HepG2 (cell line): ENCODE measurements around the gene DDR2. TPM values are rescaled to one million over a fixed set of nuclear protein-coding genes. Genes with fewer than 3 reads are reported as not detected.

ENCODE experiments used
- ATAC-seq: fragments of 200-7000 bp; cut with Tn5 transposase; 3 replicates; pipeline ENCODE4 v1.9.1; 2020; ENCODE audit warnings: mild to moderate bottlenecking, moderate library complexity
- BruUV-seq: library from RNA; stranded (reverse); fragments of 400-500 nt; replicated peaks from 2 replicates; lab custom pipeline; 2021; lab: Mats Ljungman, UMichigan
- CTCF ChIA-PET: fragments of 300-600 bp; formaldehyde crosslinking; extraction: SDS; loops from one replicate; lab custom pipeline; 2021; ENCODE audit warnings: low total read pairs, inconsistent platforms, low intra/inter-chr PET ratio; lab: Yijun Ruan, JAX
- POLR2A ChIA-PET: fragments of 350-600 bp; sonication (Branson Sonifier 250); formaldehyde crosslinking; loops from one replicate; lab custom pipeline; 2020; ENCODE audit warnings: antibody characterized with exemption, inconsistent platforms; lab: Yijun Ruan, JAX
- DNase-seq: peaks from one replicate; pipeline ENCODE4 v3.0.0-alpha.2; 2015; ENCODE audit warnings: low spot score
- FAIRE-seq: peaks from 3 replicates; lab custom pipeline; 2011; peaks lifted over from hg19 to GRCh38; lab: Jason Lieb, UNC
- H2AFZ ChIP-seq: one replicate; pipeline ENCODE4 v1.6.1; 2011; ENCODE audit warnings: low read length, inconsistent platforms
- H3K27ac ChIP-seq: fragments of 300-600 bp; 3 replicates; pipeline ENCODE4 v1.8.0; 2011; ENCODE audit warnings: mixed run types, mild to moderate bottlenecking, mixed read lengths, low read length, inconsistent platforms; ENCODE audit not compliant: insufficient read depth; ENCODE audit errors: extremely low read length
- H3K27me3 ChIP-seq, 2 experiments: fragments of 200-600 bp in 1 of 2; 2 replicates in 1 of 2; 3 replicates in 1 of 2; pipeline versions ENCODE4 v1.6.0 to v1.8.0; 2011; ENCODE audit warnings: low read length in 2 of 2, mild to moderate bottlenecking in 2 of 2, moderate library complexity in 2 of 2, inconsistent platforms in 1 of 2; ENCODE audit not compliant: insufficient read depth in 2 of 2, control insufficient read depth in 1 of 2
- H3K36me3 ChIP-seq, 2 experiments: fragments of 200-600 bp in 1 of 2; replicated peaks in 1 of 2; 2 replicates in 1 of 2; 3 replicates in 1 of 2; pipeline versions ENCODE4 v1.5.1 to v1.8.0; 2011; ENCODE audit warnings: low read length in 2 of 2, inconsistent platforms in 1 of 2; ENCODE audit not compliant: insufficient read depth in 2 of 2, control insufficient read depth in 1 of 2
- H3K4me1 ChIP-seq: 2 replicates; pipeline ENCODE4 v1.5.1; 2012; ENCODE audit warnings: low read length, inconsistent platforms; ENCODE audit not compliant: insufficient read depth
- H3K4me2 ChIP-seq: 2 replicates; pipeline ENCODE4 v1.6.0; 2011; ENCODE audit warnings: low read depth, low read length, inconsistent platforms
- H3K4me3 ChIP-seq, 3 experiments: fragments of 200-600 bp in 1 of 3; sonication (generic), shearing (Covaris generic) in 1 of 3; replicated peaks in 1 of 3; 2 replicates each; pipeline ENCODE4 v1.5.1; 2011 to 2016; ENCODE audit warnings: low read length in 3 of 3, inconsistent platforms in 2 of 3, low read depth in 2 of 3, mild to moderate bottlenecking in 2 of 3, control low read depth in 1 of 3, mixed read lengths in 1 of 3; ENCODE audit not compliant: insufficient read depth in 1 of 3
- H3K79me2 ChIP-seq: one replicate; pipeline ENCODE4 v1.6.1; 2011; ENCODE audit warnings: low read length, inconsistent platforms; ENCODE audit not compliant: insufficient read depth
- H3K9ac ChIP-seq: 2 replicates; pipeline ENCODE4 v1.6.0; 2011; ENCODE audit warnings: mild to moderate bottlenecking, low read depth, low read length, inconsistent platforms; ENCODE audit not compliant: insufficient read depth
- H3K9me3 ChIP-seq: 2 replicates; pipeline ENCODE4 v1.5.1; 2012; ENCODE audit warnings: mild to moderate bottlenecking, low read length
- H4K20me1 ChIP-seq: 2 replicates; pipeline ENCODE4 v1.6.0; 2011; ENCODE audit warnings: inconsistent platforms, mild to moderate bottlenecking, low read length, moderate library complexity; ENCODE audit not compliant: insufficient read depth
- CREBL2 ChIP-seq: sonication (generic); formaldehyde crosslinking; IDR thresholded peaks from 2 replicates; pipeline ENCODE4 v1.8.1; 2023; ENCODE audit warnings: missing genetic modification reagents, mild to moderate bottlenecking, borderline replicate concordance
- DR1 ChIP-seq: sonication (generic); formaldehyde crosslinking; IDR thresholded peaks from 2 replicates; pipeline ENCODE4 v1.8.0; 2021; ENCODE audit warnings: mild to moderate bottlenecking, missing genetic modification reagents, inconsistent platforms
- FOXA3 ChIP-seq: IDR thresholded peaks from 2 replicates; pipeline ENCODE4 v1.6.1; 2016; ENCODE audit warnings: missing genetic modification reagents, missing compliant biosample characterization
- IRF1 ChIP-seq: sonication (generic); formaldehyde crosslinking; IDR thresholded peaks from 2 replicates; pipeline ENCODE4 v1.4.0; 2020; ENCODE audit warnings: low read depth, mild to moderate bottlenecking, missing genetic modification reagents
- JDP2 ChIP-seq: sonication (generic); formaldehyde crosslinking; IDR thresholded peaks from 2 replicates; pipeline ENCODE4 v1.8.1; 2022; ENCODE audit warnings: missing genetic modification reagents, borderline replicate concordance
- MTA1 ChIP-seq: sonication (generic); formaldehyde crosslinking; IDR thresholded peaks from 2 replicates; pipeline ENCODE4 v1.4.0; 2020; ENCODE audit warnings: missing genetic modification reagents, mild to moderate bottlenecking, borderline replicate concordance
- NONO ChIP-seq, 2 experiments: fragments of 450-650 bp in 1 of 2; sonication (generic) in 1 of 2; formaldehyde crosslinking in 1 of 2; IDR thresholded peaks in 1 of 2; conservative IDR thresholded peaks in 1 of 2; 2 replicates each; pipeline versions ENCODE4 v1.6.1 to v1.8.0; 2017 to 2022; ENCODE audit warnings: mild to moderate bottlenecking in 1 of 2, missing genetic modification reagents in 1 of 2, moderate library complexity in 1 of 2
- PHF21A ChIP-seq: sonication (generic); formaldehyde crosslinking; IDR thresholded peaks from 2 replicates; pipeline ENCODE4 v1.5.0; 2020; ENCODE audit warnings: mild to moderate bottlenecking, missing genetic modification reagents
- TERF1 ChIP-seq: sonication (generic); formaldehyde crosslinking; IDR thresholded peaks from 2 replicates; pipeline ENCODE4 v1.8.0; 2022; ENCODE audit warnings: mild to moderate bottlenecking, missing genetic modification reagents, moderate library complexity
- U2AF2 ChIP-seq: fragments of 200-400 bp; formaldehyde crosslinking; IDR thresholded peaks from 2 replicates; pipeline ENCODE4 v1.6.1; 2017; ENCODE audit warnings: low read depth, mild to moderate bottlenecking, low read length
- ZNF124 ChIP-seq: sonication (generic); formaldehyde crosslinking; IDR thresholded peaks from 2 replicates; pipeline ENCODE4 v1.4.0; 2020; ENCODE audit warnings: missing genetic modification reagents
- ZNF180 ChIP-seq: sonication (generic); formaldehyde crosslinking; IDR thresholded peaks from 2 replicates; pipeline ENCODE4 v1.4.0; 2020; ENCODE audit warnings: low read depth, missing genetic modification reagents, borderline replicate concordance
- ZNF256 ChIP-seq: sonication (generic); formaldehyde crosslinking; conservative IDR thresholded peaks from 2 replicates; pipeline ENCODE4 v1.4.0; 2020; ENCODE audit warnings: missing genetic modification reagents
- ZSCAN22 ChIP-seq: sonication (generic); formaldehyde crosslinking; IDR thresholded peaks from 2 replicates; pipeline ENCODE4 v1.4.0; 2020; ENCODE audit warnings: mild to moderate bottlenecking, missing genetic modification reagents
- ZSCAN5A ChIP-seq: sonication (generic); formaldehyde crosslinking; IDR thresholded peaks from 2 replicates; pipeline ENCODE4 v1.8.0; 2022; ENCODE audit warnings: mild to moderate bottlenecking, missing genetic modification reagents, borderline replicate concordance
- WGBS: methylation state at CpG from one replicate; pipeline ENCODE4 v1.1.6; 2017; ENCODE audit warnings: low lambda C conversion rate; 5-methylcytosine and 5-hydroxymethylcytosine counted together
- in situ Hi-C: cut with HindIII; loops from 2 replicates; pipeline ENCODE4 v1.10.0; 2017; ENCODE audit warnings: low pct_unique_long_range_greater_than_20kb; ENCODE audit not compliant: extremely low pct_ligation_motif_present
- intact Hi-C: fragments of 100-400 bp; cut with micrococcal nuclease; formaldehyde crosslinking; loops from one replicate; pipeline ENCODE4 v1.10.0; 2022; ENCODE audit not compliant: unreplicated experiment
- polyA plus RNA-seq, 8 experiments: library from polyadenylated mRNA; depleted of rRNA in 3 of 8; stranded (reverse) in 7 of 8; unstranded in 1 of 8; fragments of >200 nt; fragmentation: Illumina TruSeq in 4 of 8; extraction: Trizol in 4 of 8; gene quantifications; 2 replicates each; pipeline versions ENCODE4 v1.2.1 to v1.2.3, GENCODE V29; 2011 to 2016; ENCODE audit warnings: low read depth in 4 of 8, missing spikeins in 1 of 8, mixed read lengths in 1 of 8; ENCODE audit not compliant: insufficient read depth in 1 of 8
- total RNA-seq, 5 experiments: library from RNA; depleted of rRNA; stranded (reverse); fragments of >200 nt; fragmentation: Illumina TruSeq; extraction: Trizol; gene quantifications; 2 replicates each; pipeline ENCODE4 v1.2.3, GENCODE V29; 2016; ENCODE audit warnings: low read depth in 1 of 5
- TF ChIP-seq, protein P1 (sequence below), 2 experiments: sonication (generic) in 1 of 2; formaldehyde crosslinking in 1 of 2; IDR thresholded peaks; 2 replicates each; pipeline versions ENCODE4 v1.4.0 to v1.6.1; 2018 to 2020; ENCODE audit warnings: missing genetic modification reagents in 2 of 2, borderline replicate concordance in 1 of 2, low read depth in 1 of 2, mild to moderate bottlenecking in 1 of 2, missing biosample characterization in 1 of 2

DDR2 gene
- total and polyA plus RNA-seq, 2 of the 13 experiments (the other 11 are each of a cell fraction or from before 2014, with no cell fraction given): 0.36 to 0.38 TPM

GRCh38 chr1:162823231-162823630 is 191.0 kb downstream of the DDR2 start:
- Histone ChIP-seq H3K27me3 (peaks cover 0 to 7% of the 10 kb centered on the region in 2 experiments; a peak in 2 of 5 replicates), H3K4me3 (no peak overlapping the region), H3K4me2 (no peak overlapping the region; the same call in 1 of the 2 replicates), H3K27ac (no peak overlapping the region), H3K4me1 (peaks cover 21% of the 10 kb centered on the region), H3K36me3 (no peaks in the 10 kb centered on the region), H3K9ac (no peak overlapping the region), H3K9me3 (no peaks in the 10 kb centered on the region), H3K79me2 (no peaks in the 10 kb centered on the region), H2AFZ (no peak overlapping the region), H4K20me1 (no peaks in the 10 kb centered on the region)
- no TSS peak for BruUV-seq
- no peak for ATAC-seq
- in situ Hi-C loops (no loop called here), intact Hi-C loops (no loop called here)
- DNase-seq: no peak
- WGBS: 56% methylated on average over 3 of the region's 3 CpGs
- CTCF ChIA-PET: no interaction called here
- POLR2A ChIA-PET: no interaction called here
- TF ChIP-seq ZNF180 (CRISPR knock-in tag) (no peak), NONO (IDR thresholded peaks at IDR 0.05) (no peak), NONO (CRISPR knock-in tag; conservative IDR thresholded peaks at IDR 0.05) (no peak), ZNF124 (no peak), ZSCAN22 (CRISPR knock-in tag) (no peak), CREBL2 (no peak), U2AF2 (no peak), JDP2 (no peak), IRF1 (CRISPR knock-in tag) (no peak), DR1 (CRISPR knock-in tag) (no peak), TERF1 (CRISPR knock-in tag) (no peak), ZNF256 (no peak), PHF21A (no peak), FOXA3 (CRISPR knock-in tag) (no peak), MTA1 (no peak), ZSCAN5A (CRISPR knock-in tag) (no peak)
- TF ChIP-seq, protein P1, sequence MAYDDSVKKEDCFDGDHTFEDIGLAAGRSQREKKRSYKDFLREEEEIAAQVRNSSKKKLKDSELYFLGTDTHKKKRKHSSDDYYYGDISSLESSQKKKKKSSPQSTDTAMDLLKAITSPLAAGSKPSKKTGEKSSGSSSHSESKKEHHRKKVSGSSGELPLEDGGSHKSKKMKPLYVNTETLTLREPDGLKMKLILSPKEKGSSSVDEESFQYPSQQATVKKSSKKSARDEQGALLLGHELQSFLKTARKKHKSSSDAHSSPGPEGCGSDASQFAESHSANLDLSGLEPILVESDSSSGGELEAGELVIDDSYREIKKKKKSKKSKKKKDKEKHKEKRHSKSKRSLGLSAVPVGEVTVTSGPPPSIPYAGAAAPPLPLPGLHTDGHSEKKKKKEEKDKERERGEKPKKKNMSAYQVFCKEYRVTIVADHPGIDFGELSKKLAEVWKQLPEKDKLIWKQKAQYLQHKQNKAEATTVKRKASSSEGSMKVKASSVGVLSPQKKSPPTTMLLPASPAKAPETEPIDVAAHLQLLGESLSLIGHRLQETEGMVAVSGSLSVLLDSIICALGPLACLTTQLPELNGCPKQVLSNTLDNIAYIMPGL (CRISPR knock-in tag; IDR thresholded peaks at IDR 0.05; ENCODE audit: borderline replicate concordance in 1 of 2, low read depth in 1 of 2): no peak
- no peak for FAIRE-seq
